HL-60 (cell line): ENCODE results near the gene NR2F1-AS1.

ENCODE experiments used
- POLR2AphosphoS5 ChIP-seq: IDR thresholded peaks from 2 replicates; pipeline ENCODE4 v1.6.1; 2012; ENCODE audit warnings: low read depth
- TF ChIP-seq, protein P1 (sequence below): IDR thresholded peaks from one replicate; pipeline ENCODE4 v1.5.1; 2011; ENCODE audit warnings: low read length, control low read depth, inconsistent platforms; ENCODE audit not compliant: insufficient read depth
- TF ChIP-seq, protein P2 (sequence below): IDR thresholded peaks from 2 replicates; pipeline ENCODE4 v1.6.1; 2012; ENCODE audit warnings: low read depth; ENCODE audit not compliant: insufficient replicate concordance

DNA sequence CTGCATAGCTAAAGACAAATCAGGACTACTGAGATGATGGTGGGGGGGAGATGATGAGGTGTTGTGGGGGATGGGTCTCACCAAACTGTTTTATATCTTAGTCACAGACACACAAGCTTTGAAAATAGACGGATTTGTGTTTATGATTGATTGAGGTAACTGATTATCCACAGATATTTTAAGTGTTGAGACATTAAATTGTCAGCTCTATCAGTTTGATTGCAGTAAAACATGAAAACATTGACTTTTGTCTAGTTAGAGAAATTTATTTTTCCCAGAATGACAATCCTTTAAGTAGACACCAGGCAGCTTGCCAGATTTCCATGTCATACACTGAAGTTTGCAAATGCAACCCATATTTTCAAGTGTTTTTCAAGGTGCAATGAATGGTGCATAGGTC, 149.8 kb downstream of the NR2F1-AS1 start:
- TF ChIP-seq, protein P1, sequence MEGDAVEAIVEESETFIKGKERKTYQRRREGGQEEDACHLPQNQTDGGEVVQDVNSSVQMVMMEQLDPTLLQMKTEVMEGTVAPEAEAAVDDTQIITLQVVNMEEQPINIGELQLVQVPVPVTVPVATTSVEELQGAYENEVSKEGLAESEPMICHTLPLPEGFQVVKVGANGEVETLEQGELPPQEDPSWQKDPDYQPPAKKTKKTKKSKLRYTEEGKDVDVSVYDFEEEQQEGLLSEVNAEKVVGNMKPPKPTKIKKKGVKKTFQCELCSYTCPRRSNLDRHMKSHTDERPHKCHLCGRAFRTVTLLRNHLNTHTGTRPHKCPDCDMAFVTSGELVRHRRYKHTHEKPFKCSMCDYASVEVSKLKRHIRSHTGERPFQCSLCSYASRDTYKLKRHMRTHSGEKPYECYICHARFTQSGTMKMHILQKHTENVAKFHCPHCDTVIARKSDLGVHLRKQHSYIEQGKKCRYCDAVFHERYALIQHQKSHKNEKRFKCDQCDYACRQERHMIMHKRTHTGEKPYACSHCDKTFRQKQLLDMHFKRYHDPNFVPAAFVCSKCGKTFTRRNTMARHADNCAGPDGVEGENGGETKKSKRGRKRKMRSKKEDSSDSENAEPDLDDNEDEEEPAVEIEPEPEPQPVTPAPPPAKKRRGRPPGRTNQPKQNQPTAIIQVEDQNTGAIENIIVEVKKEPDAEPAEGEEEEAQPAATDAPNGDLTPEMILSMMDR, result no peak
- TF ChIP-seq, protein P2, sequence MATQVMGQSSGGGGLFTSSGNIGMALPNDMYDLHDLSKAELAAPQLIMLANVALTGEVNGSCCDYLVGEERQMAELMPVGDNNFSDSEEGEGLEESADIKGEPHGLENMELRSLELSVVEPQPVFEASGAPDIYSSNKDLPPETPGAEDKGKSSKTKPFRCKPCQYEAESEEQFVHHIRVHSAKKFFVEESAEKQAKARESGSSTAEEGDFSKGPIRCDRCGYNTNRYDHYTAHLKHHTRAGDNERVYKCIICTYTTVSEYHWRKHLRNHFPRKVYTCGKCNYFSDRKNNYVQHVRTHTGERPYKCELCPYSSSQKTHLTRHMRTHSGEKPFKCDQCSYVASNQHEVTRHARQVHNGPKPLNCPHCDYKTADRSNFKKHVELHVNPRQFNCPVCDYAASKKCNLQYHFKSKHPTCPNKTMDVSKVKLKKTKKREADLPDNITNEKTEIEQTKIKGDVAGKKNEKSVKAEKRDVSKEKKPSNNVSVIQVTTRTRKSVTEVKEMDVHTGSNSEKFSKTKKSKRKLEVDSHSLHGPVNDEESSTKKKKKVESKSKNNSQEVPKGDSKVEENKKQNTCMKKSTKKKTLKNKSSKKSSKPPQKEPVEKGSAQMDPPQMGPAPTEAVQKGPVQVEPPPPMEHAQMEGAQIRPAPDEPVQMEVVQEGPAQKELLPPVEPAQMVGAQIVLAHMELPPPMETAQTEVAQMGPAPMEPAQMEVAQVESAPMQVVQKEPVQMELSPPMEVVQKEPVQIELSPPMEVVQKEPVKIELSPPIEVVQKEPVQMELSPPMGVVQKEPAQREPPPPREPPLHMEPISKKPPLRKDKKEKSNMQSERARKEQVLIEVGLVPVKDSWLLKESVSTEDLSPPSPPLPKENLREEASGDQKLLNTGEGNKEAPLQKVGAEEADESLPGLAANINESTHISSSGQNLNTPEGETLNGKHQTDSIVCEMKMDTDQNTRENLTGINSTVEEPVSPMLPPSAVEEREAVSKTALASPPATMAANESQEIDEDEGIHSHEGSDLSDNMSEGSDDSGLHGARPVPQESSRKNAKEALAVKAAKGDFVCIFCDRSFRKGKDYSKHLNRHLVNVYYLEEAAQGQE, result no peak
- no peak for TF ChIP-seq POLR2AphosphoS5
